ENCODE results near the gene ACCSL. TPM values are rescaled to one million over a fixed set of nuclear protein-coding genes. Genes with fewer than 3 reads are reported as not detected.

The ACCSL gene
- polyA plus RNA-seq, 3 donors: not detected

- H3K27ac ChIP-seq (ENCODE audit: low read depth in 1 of 2, low read length in 2 of 2): no peak overlapping the region
- H3K27me3 ChIP-seq (ENCODE audit: control insufficient read depth in 2 of 2, insufficient read depth in 2 of 2, low read length in 2 of 2): no peaks in the 10 kb centered on the region
- no peaks in the 10 kb centered on the region for H3K79me2 ChIP-seq (ENCODE audit: insufficient read depth, low read length)
- H3K27ac Mint-ChIP-seq: no peak overlapping the region
- no peaks in the 10 kb centered on the region for H3K36me3 Mint-ChIP-seq
- H3K9ac ChIP-seq (ENCODE audit: insufficient read depth, low read length, poor library complexity, severe bottlenecking): no peak overlapping the region
- H3K4me2 ChIP-seq (replicated peaks; ENCODE audit: extremely low read depth, low read length, poor library complexity, severe bottlenecking): no peak overlapping the region
- no peak for DNase-seq
- H3K36me3 ChIP-seq (replicated peaks in 1 of 2; ENCODE audit: control insufficient read depth in 1 of 2, insufficient read depth in 2 of 2, low read length in 2 of 2): no peaks in the 10 kb centered on the region
- no peak overlapping the region for H2AFZ ChIP-seq (ENCODE audit: insufficient read depth, low read depth, low read length, poor library complexity, severe bottlenecking)
- H3K4me1 Mint-ChIP-seq: no peaks in the 10 kb centered on the region
- no CpG with 5 or more reads among the region's 5 CpGs for WGBS (ENCODE audit: insufficient coverage)
- intact Hi-C loops (cut with micrococcal nuclease): no loop called here
- H3K9me3 Mint-ChIP-seq: peaks cover 0 to 4% (median 3%) of the 10 kb centered on the region in 7 donors
- peaks cover 11 to 18% (median 12%) of the 10 kb centered on the region in 3 donors for H3K27me3 Mint-ChIP-seq (ENCODE audit: low read depth in 3 of 3)
- no peaks in the 10 kb centered on the region for H3K9me3 ChIP-seq (replicated peaks in 1 of 2; ENCODE audit: control insufficient read depth in 1 of 2, insufficient read depth in 1 of 2, low read length in 2 of 2)
- no peak overlapping the region for H3K4me3 ChIP-seq (replicated peaks in 1 of 3; ENCODE audit: low read depth in 2 of 3, low read length in 3 of 3)
- TF ChIP-seq CTCF (IDR thresholded peaks at IDR 0.05): no peak
- no peak overlapping the region for H3K4me3 Mint-ChIP-seq
- H4K20me1 ChIP-seq (ENCODE audit: insufficient read depth, low read length): no peaks in the 10 kb centered on the region
- H3K4me1 ChIP-seq (ENCODE audit: control insufficient read depth in 1 of 2, insufficient read depth in 2 of 2, low read length in 2 of 2): no peaks in the 10 kb centered on the region
Observed at GRCh38 chr11:44031549-44031948, 16.2 kb upstream of the ACCSL start.

GRCh38 chr11:44032299-44033085 lies 15.3 kb upstream of the ACCSL start:
- Histone ChIP-seq H3K9ac (ENCODE audit: insufficient read depth, low read length, poor library complexity, severe bottlenecking) (no peak overlapping the region), H3K36me3 (replicated peaks in 1 of 2; ENCODE audit: control insufficient read depth in 1 of 2, insufficient read depth in 2 of 2, low read length in 2 of 2) (no peaks in the 10 kb centered on the region), H3K27ac (ENCODE audit: low read depth in 1 of 2, low read length in 2 of 2) (no peak overlapping the region), H3K27me3 (ENCODE audit: control insufficient read depth in 2 of 2, insufficient read depth in 2 of 2, low read length in 2 of 2) (no peaks in the 10 kb centered on the region), H4K20me1 (ENCODE audit: insufficient read depth, low read length) (no peaks in the 10 kb centered on the region), H3K9me3 (replicated peaks in 1 of 2; ENCODE audit: control insufficient read depth in 1 of 2, insufficient read depth in 1 of 2, low read length in 2 of 2) (no peaks in the 10 kb centered on the region), H3K79me2 (ENCODE audit: insufficient read depth, low read length) (no peaks in the 10 kb centered on the region), H3K4me3 (replicated peaks in 1 of 3; ENCODE audit: low read depth in 2 of 3, low read length in 3 of 3) (no peak overlapping the region), H3K4me2 (replicated peaks; ENCODE audit: extremely low read depth, low read length, poor library complexity, severe bottlenecking) (no peak overlapping the region), H3K4me1 (ENCODE audit: control insufficient read depth in 1 of 2, insufficient read depth in 2 of 2, low read length in 2 of 2) (no peaks in the 10 kb centered on the region), H2AFZ (ENCODE audit: insufficient read depth, low read depth, low read length, poor library complexity, severe bottlenecking) (no peak overlapping the region)
- Mint-ChIP-seq H3K9me3 (no peaks in the 10 kb centered on the region), H3K27ac (no peak overlapping the region), H3K4me3 (no peak overlapping the region), H3K27me3 (ENCODE audit: low read depth in 3 of 3) (peaks cover 11 to 16% (median 12%) of the 10 kb centered on the region in 3 donors), H3K4me1 (no peaks in the 10 kb centered on the region), H3K36me3 (no peaks in the 10 kb centered on the region)
- TF ChIP-seq CTCF (IDR thresholded peaks at IDR 0.05): no peak
- WGBS (ENCODE audit: insufficient coverage): 84% methylated on average over 15 of the region's 15 CpGs
- intact Hi-C loops (cut with micrococcal nuclease): no loop called here
- DNase-seq: no peak
